Spleen (tissue), 7 donors: ENCODE results near the gene EPHA6.

Experiments used
- POLR2A ChIP-seq, 3 donors: fragments of 450-650 bp; IDR thresholded peaks; one replicate each; pipeline ENCODE4 v1.5.1; 2017; ENCODE audit warnings: antibody characterized with exemption in 3 of 3, mild to moderate bottlenecking in 1 of 3
- POLR2AphosphoS5 ChIP-seq, 3 donors: sonication (generic); formaldehyde crosslinking; IDR thresholded peaks; one replicate each; pipeline ENCODE4 v1.5.1; 2017; ENCODE audit warnings: antibody characterized with exemption in 3 of 3
- TF ChIP-seq, protein P1 (sequence below), 11 experiments: fragments of 200-600 bp in 7 of 11; fragments of 450-650 bp in 4 of 11; sonication (generic) in 4 of 11; IDR thresholded peaks in 8 of 11; conservative IDR thresholded peaks in 3 of 11; 1 replicate in 7 of 11; 2 replicates in 4 of 11; pipeline versions ENCODE4 v1.4.0 to v1.8.0; 2016 to 2021; ENCODE audit warnings: antibody characterized with exemption in 11 of 11, inconsistent platforms in 4 of 11, mild to moderate bottlenecking in 1 of 11
- donor health status: DM: no; HTN: no; CAD: no; lungs with moderate emphysema.
- donor health status: DM: no; HTN: no; CAD: no.
- donor health status: DM: no; HTN: no; CAD: no.

DNA sequence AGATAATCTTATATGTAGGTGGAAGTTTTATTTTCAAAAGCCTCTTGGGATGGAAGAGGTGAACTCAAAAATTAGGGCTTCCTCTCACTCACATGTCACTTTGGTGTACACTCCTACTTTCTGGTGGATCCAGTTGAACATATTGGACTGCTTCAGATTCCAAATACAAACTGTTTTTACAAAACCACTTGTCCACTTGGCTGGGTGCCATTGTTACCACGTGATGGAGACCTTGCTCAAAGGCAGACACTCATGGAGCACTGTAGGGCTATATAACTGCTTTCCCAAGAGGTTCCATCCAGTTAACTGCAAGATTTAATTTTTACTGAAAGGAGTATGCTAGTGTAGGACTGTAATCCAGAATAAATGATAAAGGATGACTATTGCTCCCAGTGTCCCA lies 307.0 kb downstream of the EPHA6 start:
- no peak for TF ChIP-seq POLR2A (IDR thresholded peaks at IDR 0.05)
- TF ChIP-seq, protein P1, sequence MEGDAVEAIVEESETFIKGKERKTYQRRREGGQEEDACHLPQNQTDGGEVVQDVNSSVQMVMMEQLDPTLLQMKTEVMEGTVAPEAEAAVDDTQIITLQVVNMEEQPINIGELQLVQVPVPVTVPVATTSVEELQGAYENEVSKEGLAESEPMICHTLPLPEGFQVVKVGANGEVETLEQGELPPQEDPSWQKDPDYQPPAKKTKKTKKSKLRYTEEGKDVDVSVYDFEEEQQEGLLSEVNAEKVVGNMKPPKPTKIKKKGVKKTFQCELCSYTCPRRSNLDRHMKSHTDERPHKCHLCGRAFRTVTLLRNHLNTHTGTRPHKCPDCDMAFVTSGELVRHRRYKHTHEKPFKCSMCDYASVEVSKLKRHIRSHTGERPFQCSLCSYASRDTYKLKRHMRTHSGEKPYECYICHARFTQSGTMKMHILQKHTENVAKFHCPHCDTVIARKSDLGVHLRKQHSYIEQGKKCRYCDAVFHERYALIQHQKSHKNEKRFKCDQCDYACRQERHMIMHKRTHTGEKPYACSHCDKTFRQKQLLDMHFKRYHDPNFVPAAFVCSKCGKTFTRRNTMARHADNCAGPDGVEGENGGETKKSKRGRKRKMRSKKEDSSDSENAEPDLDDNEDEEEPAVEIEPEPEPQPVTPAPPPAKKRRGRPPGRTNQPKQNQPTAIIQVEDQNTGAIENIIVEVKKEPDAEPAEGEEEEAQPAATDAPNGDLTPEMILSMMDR (IDR thresholded peaks at IDR 0.05 in 8 of 11, conservative IDR thresholded peaks at IDR 0.05 in 3 of 11): no peak
- no peak for TF ChIP-seq POLR2AphosphoS5 (IDR thresholded peaks at IDR 0.05)
